ENCODE results near the gene ANGPTL2.

The ANGPTL2 gene

GRCh38 chr9:127078988-127079387, 43.4 kb downstream of the ANGPTL2 start:
- TF ChIP-seq CTCF (IDR thresholded peaks at IDR 0.05; ENCODE audit: extremely low read depth, missing control alignments): no peak

DNA sequence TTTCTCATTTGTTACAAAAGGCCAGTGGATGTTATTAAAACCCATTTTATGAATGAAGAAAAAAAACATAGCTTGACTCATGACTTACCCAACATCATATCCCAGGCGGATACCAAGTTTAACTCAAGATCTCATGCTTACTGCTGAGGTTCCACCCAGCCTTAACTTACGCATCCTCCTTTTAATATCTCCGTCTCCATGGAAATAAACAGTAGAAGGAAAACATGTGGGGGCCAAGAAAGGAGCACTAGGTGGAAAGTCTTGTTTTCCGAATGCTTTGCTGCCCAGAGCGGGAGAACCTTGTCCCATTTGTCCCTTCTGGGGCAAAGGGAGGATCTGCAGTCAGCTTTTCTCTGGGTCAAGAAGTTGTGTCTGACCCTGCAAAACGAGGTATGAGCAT, 44.1 kb downstream of the ANGPTL2 start:
- no peak for DNase-seq (ENCODE audit: low spot score)
- TF ChIP-seq CTCF (IDR thresholded peaks at IDR 0.05; ENCODE audit: extremely low read depth, missing control alignments): no peak

More at GRCh38 chr9:127078988-127079387, 43.4 kb downstream of the ANGPTL2 start:
- DNase-seq (ENCODE audit: low spot score): no peak

- TF ChIP-seq CTCF (IDR thresholded peaks at IDR 0.05; ENCODE audit: extremely low read depth, missing control alignments): no peak
- no peak for DNase-seq (ENCODE audit: low spot score)
Measured at GRCh38 chr9:127077644-127077946, 44.8 kb downstream of the ANGPTL2 start.

DNA sequence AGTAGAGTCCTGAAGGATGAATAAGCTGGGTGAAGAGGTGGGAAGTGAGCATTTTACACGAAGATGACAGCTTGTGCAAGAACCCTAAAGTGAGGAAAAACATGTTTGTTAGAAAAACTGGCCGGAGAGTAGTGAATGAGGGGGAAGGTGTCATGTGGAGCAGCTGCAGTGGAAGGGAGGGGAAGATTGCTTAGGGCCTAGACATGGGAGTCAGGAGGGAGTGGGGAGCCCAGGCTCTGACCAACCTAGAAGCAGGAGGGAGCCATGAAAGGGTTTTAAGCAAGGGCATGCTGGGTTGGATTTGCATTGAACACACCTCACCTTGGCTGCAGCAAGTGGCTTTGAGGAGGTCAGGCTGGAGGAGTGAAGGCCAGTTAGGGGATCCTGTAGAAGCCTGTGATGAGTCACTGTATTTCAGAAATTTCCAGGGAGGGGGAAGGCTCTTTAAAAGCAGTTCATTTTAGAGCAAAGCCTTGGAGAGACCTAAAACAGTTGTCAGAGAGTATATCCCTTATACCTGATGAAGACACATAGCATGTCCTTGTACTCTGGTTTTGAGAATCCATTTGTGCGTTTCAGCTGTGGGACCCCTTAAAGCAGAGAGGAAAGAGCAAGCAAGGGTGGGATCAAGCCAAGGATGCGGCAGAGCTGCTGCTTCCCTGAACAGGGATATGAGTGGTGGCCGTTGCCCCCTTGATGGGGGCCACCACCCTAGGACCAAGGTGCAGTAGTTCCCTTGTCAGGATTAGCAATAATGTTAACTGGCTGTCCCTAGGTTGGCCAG, 45.4 kb downstream of the ANGPTL2 start:
- DNase-seq (ENCODE audit: low spot score): no peak
- no peak for TF ChIP-seq CTCF (IDR thresholded peaks at IDR 0.05; ENCODE audit: extremely low read depth, missing control alignments)

GRCh38 chr9:127075624-127076372, 46.6 kb downstream of the ANGPTL2 start:
- TF ChIP-seq CTCF (IDR thresholded peaks at IDR 0.05; ENCODE audit: extremely low read depth, missing control alignments): no peak
- DNase-seq (ENCODE audit: low spot score): no peak

DNA sequence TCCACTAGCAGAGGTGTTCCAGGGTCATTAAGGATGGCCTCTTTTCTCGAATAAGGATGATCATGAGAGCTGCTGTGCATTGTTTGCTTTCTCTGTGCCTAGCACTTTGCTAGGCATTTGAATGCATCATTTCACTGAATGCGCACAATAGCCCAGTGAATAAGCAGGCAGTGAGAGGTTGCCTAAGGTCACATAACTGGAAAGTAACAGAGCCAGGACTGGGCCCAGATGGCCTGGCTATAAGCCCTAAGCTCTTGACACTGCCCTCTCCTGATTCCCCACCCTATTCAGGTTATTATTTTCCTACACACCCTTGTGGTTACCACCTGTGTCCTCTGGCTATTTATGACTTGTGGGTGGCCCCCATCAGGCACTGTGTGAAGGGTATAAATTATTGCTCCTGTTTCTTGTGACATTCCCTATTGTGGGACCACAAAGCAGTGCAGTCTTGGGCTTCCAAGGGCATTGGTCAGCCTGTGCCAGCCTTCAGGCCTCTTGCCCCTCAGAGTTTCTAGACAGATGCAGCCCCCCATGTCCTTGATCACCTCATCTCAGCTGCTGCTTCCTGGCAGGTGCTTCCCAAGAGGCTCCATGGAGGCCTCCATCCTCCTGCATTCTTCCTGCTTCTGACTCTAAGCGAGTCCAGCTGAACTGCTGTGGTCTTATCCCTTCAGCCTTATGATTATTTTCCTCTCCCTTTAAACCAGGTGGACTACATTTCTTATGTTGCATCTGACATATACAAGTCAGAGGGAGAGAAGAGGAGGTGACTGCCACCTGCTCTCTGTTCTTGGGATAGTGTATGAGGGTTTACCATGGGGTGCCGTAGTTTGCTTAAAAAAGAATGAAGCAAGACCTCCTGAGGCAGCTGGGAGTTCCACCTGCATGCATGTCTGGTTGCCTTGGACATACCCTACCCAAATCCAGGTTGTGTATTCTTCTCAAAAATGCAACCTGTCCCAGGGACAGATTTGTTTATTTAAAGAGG, 47.6 kb downstream of the ANGPTL2 start:
- no peak for TF ChIP-seq CTCF (IDR thresholded peaks at IDR 0.05; ENCODE audit: extremely low read depth, missing control alignments)
- no peak for DNase-seq (ENCODE audit: low spot score)
